ENCODE data around the gene STPG4.

- TF ChIP-seq CTCF (IDR thresholded peaks at IDR 0.05 in 8 of 11, conservative IDR thresholded peaks at IDR 0.05 in 3 of 11) (no peak), POLR2AphosphoS5 (IDR thresholded peaks at IDR 0.05) (no peak), POLR2A (IDR thresholded peaks at IDR 0.05) (no peak)
Measured at GRCh38 chr2:47178341-47178740, 23.2 kb upstream of the STPG4 start.

All from spleen (tissue), 7 donors.